ENCODE measurements around the gene ABCB11. TPM values are rescaled to one million over a fixed set of nuclear protein-coding genes. Genes with fewer than 3 reads are reported as not detected.

ABCB11 gene
- total and polyA plus RNA-seq, 3 experiments from 2014 or later, result not detected

DNA sequence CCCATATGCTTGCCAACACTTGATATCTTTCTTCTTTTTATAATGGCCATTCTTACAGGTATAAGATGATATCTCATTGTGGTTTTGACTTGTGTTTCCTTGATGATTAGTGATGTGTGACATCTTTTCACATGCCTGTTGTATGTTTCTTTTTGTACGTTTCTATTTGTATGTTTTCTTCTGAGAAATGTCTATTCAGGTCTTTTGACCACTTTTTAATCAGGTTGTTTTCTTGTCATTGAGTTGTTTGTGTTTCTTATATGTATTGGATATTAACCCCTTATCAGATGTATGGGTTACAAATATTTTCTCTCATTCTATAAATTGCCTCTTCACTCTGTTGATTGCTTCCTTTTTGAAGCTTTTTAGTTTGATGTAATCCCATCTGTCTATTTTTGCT lies 42.4 kb downstream of the ABCB11 start:
- peaks cover 0 to 2% of the 10 kb centered on the region in 2 donors for H3K27me3 Mint-ChIP-seq
- H3K27me3 ChIP-seq (ENCODE audit: insufficient read depth, low read length, poor library complexity, severe bottlenecking), result no peaks in the 10 kb centered on the region
- no peak overlapping the region for H3K4me3 ChIP-seq (ENCODE audit: low read length)
- H3K27ac ChIP-seq (ENCODE audit: low read depth, low read length), result no peak overlapping the region
- H3K4me1 ChIP-seq (ENCODE audit: insufficient read depth, low read length), result no peaks in the 10 kb centered on the region
- POLR2A ChIA-PET, result no interaction called here
- no peak overlapping the region for H3K4me3 Mint-ChIP-seq
- no peaks in the 10 kb centered on the region for H3K36me3 ChIP-seq (ENCODE audit: insufficient read depth, low read length)
- no peaks in the 10 kb centered on the region for H3K4me1 Mint-ChIP-seq
- no peak for DNase-seq
- no peak overlapping the region for H3K27ac Mint-ChIP-seq
- H3K36me3 Mint-ChIP-seq, result no peaks in the 10 kb centered on the region
- H3K9me3 ChIP-seq (ENCODE audit: low read length), result no peaks in the 10 kb centered on the region
- H3K9me3 Mint-ChIP-seq, result no peaks in the 10 kb centered on the region
- CTCF ChIA-PET, result no interaction called here

- no peaks in the 10 kb centered on the region for H3K9me3 Mint-ChIP-seq
- no peaks in the 10 kb centered on the region for H3K27me3 ChIP-seq (ENCODE audit: insufficient read depth, low read length, poor library complexity, severe bottlenecking)
- no peaks in the 10 kb centered on the region for H3K4me1 Mint-ChIP-seq
- H3K4me3 ChIP-seq (ENCODE audit: low read length), result no peak overlapping the region
- ChIA-PET CTCF (interaction anchor here (1.6 kb wide), 1 partner anchor 16 kb away, joined by 3 read pairs; no protein-coding TSS in a partner anchor), POLR2A (no interaction called here)
- peaks cover 0 to 2% of the 10 kb centered on the region in 2 donors for H3K27me3 Mint-ChIP-seq
- H3K27ac Mint-ChIP-seq, result no peak overlapping the region
- H3K4me1 ChIP-seq (ENCODE audit: insufficient read depth, low read length), result no peaks in the 10 kb centered on the region
- no peak overlapping the region for H3K4me3 Mint-ChIP-seq
- no peaks in the 10 kb centered on the region for H3K36me3 ChIP-seq (ENCODE audit: insufficient read depth, low read length)
- no peaks in the 10 kb centered on the region for H3K9me3 ChIP-seq (ENCODE audit: low read length)
- no peak overlapping the region for H3K27ac ChIP-seq (ENCODE audit: low read depth, low read length)
- no peak for DNase-seq
- H3K36me3 Mint-ChIP-seq, result no peaks in the 10 kb centered on the region
Measured at GRCh38 chr2:168986398-168986943, 44.7 kb downstream of the ABCB11 start.

DNA sequence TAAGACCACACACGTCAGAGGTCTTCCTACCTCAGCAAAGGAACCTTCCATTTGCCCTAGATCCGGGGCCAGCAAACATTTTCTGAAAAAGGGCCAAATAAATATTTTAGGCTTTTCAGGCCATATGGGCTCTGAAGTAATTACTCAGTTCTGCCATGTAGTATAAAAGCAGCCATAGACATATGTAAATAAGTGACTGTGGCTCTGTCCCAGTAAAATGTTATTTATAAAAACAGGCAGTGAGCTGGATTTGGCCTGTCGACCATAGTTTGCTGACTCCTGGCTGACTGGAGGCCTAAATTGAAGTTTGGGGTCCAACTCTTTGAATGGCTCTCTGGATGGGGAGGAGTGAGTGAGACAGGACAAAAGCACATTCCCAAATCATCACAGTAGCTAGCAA lies 49.5 kb downstream of the ABCB11 start:
- ChIA-PET POLR2A (no interaction called here), CTCF (no interaction called here)
- Mint-ChIP-seq H3K4me1 (no peaks in the 10 kb centered on the region), H3K27ac (no peak overlapping the region), H3K36me3 (no peaks in the 10 kb centered on the region), H3K4me3 (no peak overlapping the region), H3K27me3 (no peaks in the 10 kb centered on the region), H3K9me3 (peaks cover 0 to 1% (median 0%) of the 10 kb centered on the region in 5 donors)
- no peaks in the 10 kb centered on the region for H3K9me3 ChIP-seq (ENCODE audit: low read length)
- H3K4me1 ChIP-seq (ENCODE audit: insufficient read depth, low read length), result no peaks in the 10 kb centered on the region
- H3K27me3 ChIP-seq (ENCODE audit: insufficient read depth, low read length, poor library complexity, severe bottlenecking), result no peaks in the 10 kb centered on the region
- no peaks in the 10 kb centered on the region for H3K36me3 ChIP-seq (ENCODE audit: insufficient read depth, low read length)
- H3K4me3 ChIP-seq (ENCODE audit: low read length), result no peak overlapping the region
- no peak for DNase-seq
- no peak overlapping the region for H3K27ac ChIP-seq (ENCODE audit: low read depth, low read length)

GRCh38 chr2:168978461-168978861 lies 52.7 kb downstream of the ABCB11 start:
- H3K4me1 ChIP-seq (ENCODE audit: insufficient read depth, low read length), result no peaks in the 10 kb centered on the region
- Mint-ChIP-seq H3K4me1 (no peaks in the 10 kb centered on the region), H3K36me3 (no peaks in the 10 kb centered on the region), H3K27ac (no peak overlapping the region), H3K4me3 (no peak overlapping the region), H3K9me3 (peaks cover 0 to 1% (median 0%) of the 10 kb centered on the region in 5 donors), H3K27me3 (no peaks in the 10 kb centered on the region)
- H3K36me3 ChIP-seq (ENCODE audit: insufficient read depth, low read length), result no peaks in the 10 kb centered on the region
- no peak overlapping the region for H3K27ac ChIP-seq (ENCODE audit: low read depth, low read length)
- DNase-seq, result no peak
- ChIA-PET POLR2A (no interaction called here), CTCF (no interaction called here)
- H3K4me3 ChIP-seq (ENCODE audit: low read length), result no peak overlapping the region
- no peaks in the 10 kb centered on the region for H3K9me3 ChIP-seq (ENCODE audit: low read length)
- H3K27me3 ChIP-seq (ENCODE audit: insufficient read depth, low read length, poor library complexity, severe bottlenecking), result no peaks in the 10 kb centered on the region

- no peak for DNase-seq
- Mint-ChIP-seq H3K27me3 (no peaks in the 10 kb centered on the region), H3K4me3 (no peak overlapping the region), H3K36me3 (no peaks in the 10 kb centered on the region), H3K4me1 (no peaks in the 10 kb centered on the region), H3K9me3 (peaks cover 0 to 1% (median 0%) of the 10 kb centered on the region in 5 donors), H3K27ac (peak overlapping the region in 1 of 8 donors; percentile 33)
- no peaks in the 10 kb centered on the region for H3K4me1 ChIP-seq (ENCODE audit: insufficient read depth, low read length)
- H3K36me3 ChIP-seq (ENCODE audit: insufficient read depth, low read length), result no peaks in the 10 kb centered on the region
- POLR2A ChIA-PET, result interaction anchor here (0.7 kb wide), 1 partner anchor 865 kb away, joined by 12 read pairs; no protein-coding TSS in a partner anchor
- no peak overlapping the region for H3K4me3 ChIP-seq (ENCODE audit: low read length)
- no peaks in the 10 kb centered on the region for H3K27me3 ChIP-seq (ENCODE audit: insufficient read depth, low read length, poor library complexity, severe bottlenecking)
- no peaks in the 10 kb centered on the region for H3K9me3 ChIP-seq (ENCODE audit: low read length)
- CTCF ChIA-PET, result no interaction called here
- H3K27ac ChIP-seq (ENCODE audit: low read depth, low read length), result no peak overlapping the region
Measured at GRCh38 chr2:168977608-168978007, 53.5 kb downstream of the ABCB11 start.

DNA sequence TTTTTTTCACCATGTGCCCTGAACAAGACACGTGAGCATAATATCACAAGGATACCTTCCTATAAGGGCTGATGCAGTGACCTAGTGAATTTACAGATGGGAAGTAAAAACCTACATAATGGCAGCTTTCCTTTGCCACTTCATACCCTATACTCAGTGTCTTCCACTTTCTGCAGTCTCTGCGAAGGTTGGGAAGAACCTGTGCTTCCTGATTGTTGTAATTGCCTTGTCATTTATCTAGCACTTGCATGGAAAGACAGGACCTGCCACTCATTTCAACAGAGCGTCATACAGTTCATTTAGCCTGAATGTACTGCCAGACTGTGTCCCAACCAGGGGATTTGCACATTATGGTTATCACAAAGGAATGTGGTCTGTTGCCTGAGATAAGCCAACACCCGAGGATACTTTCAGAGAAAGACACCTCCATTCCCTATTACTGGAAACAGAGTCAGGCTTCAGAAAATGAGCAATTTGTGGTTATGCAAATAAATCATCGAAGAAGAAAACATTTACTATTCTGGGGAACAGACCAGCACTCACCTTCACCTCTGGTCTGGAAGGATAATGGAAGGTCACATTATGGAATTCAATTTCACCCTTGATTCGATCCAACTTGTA lies 55.0 kb downstream of the ABCB11 start:
- POLR2A ChIA-PET, result no interaction called here
- Mint-ChIP-seq H3K4me3 (no peak overlapping the region), H3K4me1 (no peaks in the 10 kb centered on the region), H3K9me3 (peaks cover 0 to 1% (median 0%) of the 10 kb centered on the region in 5 donors), H3K36me3 (no peaks in the 10 kb centered on the region), H3K27me3 (no peaks in the 10 kb centered on the region), H3K27ac (no peak overlapping the region)
- no peaks in the 10 kb centered on the region for H3K9me3 ChIP-seq (ENCODE audit: low read length)
- H3K27me3 ChIP-seq (ENCODE audit: insufficient read depth, low read length, poor library complexity, severe bottlenecking), result no peaks in the 10 kb centered on the region
- no peak overlapping the region for H3K4me3 ChIP-seq (ENCODE audit: low read length)
- no peak overlapping the region for H3K27ac ChIP-seq (ENCODE audit: low read depth, low read length)
- CTCF ChIA-PET, result no interaction called here
- H3K36me3 ChIP-seq (ENCODE audit: insufficient read depth, low read length), result no peaks in the 10 kb centered on the region
- no peak for DNase-seq
- H3K4me1 ChIP-seq (ENCODE audit: insufficient read depth, low read length), result no peaks in the 10 kb centered on the region

DNA sequence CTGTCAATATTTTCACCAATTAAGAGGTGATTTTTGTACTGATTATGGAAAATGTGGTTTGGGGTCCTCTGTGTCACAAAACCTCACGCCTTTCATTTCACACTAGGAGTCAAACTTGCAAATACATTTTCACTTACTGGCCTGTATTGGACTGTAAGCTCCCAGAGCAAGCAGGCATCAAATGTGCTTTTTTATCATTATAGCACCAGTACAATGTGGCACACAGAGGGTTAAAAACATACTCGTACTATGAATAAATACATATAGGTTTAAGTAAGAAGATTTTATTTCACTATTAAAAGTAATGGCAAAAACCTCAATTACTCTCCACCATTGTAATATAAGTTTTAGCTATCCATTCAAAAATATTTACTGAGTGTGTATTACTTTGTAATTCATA lies 56.7 kb downstream of the ABCB11 start:
- H3K27me3 Mint-ChIP-seq, result no peaks in the 10 kb centered on the region
- peaks cover 0 to 1% (median 0%) of the 10 kb centered on the region in 5 donors for H3K9me3 Mint-ChIP-seq

DNA sequence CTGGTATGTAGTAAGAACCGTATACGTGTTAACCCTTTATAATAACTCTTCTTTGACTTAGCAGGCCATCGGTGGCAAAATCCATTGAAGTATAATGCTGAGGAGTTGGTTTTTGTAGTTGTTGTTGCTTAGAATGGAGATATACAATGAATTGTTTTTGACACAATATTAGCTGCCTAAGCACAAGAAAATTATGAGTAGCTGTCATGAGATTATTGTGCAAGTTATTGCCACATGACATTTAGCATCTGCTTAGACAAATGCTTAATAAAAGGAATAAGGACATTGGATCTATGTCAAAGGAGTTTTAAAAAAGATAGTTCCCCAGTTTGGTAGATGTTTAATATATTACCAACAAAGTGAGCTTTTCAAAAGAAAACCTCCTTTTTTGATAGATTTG lies 59.9 kb downstream of the ABCB11 start:
- H3K27ac ChIP-seq (ENCODE audit: low read depth, low read length), result no peak overlapping the region
- Mint-ChIP-seq H3K27me3 (no peaks in the 10 kb centered on the region), H3K36me3 (no peaks in the 10 kb centered on the region), H3K4me3 (no peak overlapping the region), H3K27ac (no peak overlapping the region), H3K4me1 (peaks cover 0 to 2% (median 0%) of the 10 kb centered on the region in 3 donors), H3K9me3 (no peaks in the 10 kb centered on the region)
- H3K4me1 ChIP-seq (ENCODE audit: insufficient read depth, low read length), result no peaks in the 10 kb centered on the region
- H3K36me3 ChIP-seq (ENCODE audit: insufficient read depth, low read length), result no peaks in the 10 kb centered on the region
- H3K27me3 ChIP-seq (ENCODE audit: insufficient read depth, low read length, poor library complexity, severe bottlenecking), result no peaks in the 10 kb centered on the region
- CTCF ChIA-PET, result interaction anchor here (0.9 to 2.4 kb wide), 6 partner anchors 9 to 168 kb away, joined by 3 to 11 read pairs (median 4); no protein-coding TSS in a partner anchor
- no peak for DNase-seq
- POLR2A ChIA-PET, result no interaction called here
- no peaks in the 10 kb centered on the region for H3K9me3 ChIP-seq (ENCODE audit: low read length)
- H3K4me3 ChIP-seq (ENCODE audit: low read length), result no peak overlapping the region

More for the DNA sequence above, 56.7 kb downstream of the ABCB11 start:
- no peaks in the 10 kb centered on the region for H3K4me1 ChIP-seq (ENCODE audit: insufficient read depth, low read length)
- no peaks in the 10 kb centered on the region for H3K36me3 ChIP-seq (ENCODE audit: insufficient read depth, low read length)
- ChIA-PET CTCF (interaction anchor here (1.0 kb wide), 1 partner anchor 135 kb away, joined by 3 read pairs; no protein-coding TSS in a partner anchor), POLR2A (no interaction called here)
- H3K9me3 ChIP-seq (ENCODE audit: low read length), result no peaks in the 10 kb centered on the region
- no peaks in the 10 kb centered on the region for H3K27me3 ChIP-seq (ENCODE audit: insufficient read depth, low read length, poor library complexity, severe bottlenecking)
- no peak overlapping the region for H3K4me3 Mint-ChIP-seq
- H3K4me3 ChIP-seq (ENCODE audit: low read length), result no peak overlapping the region
- no peak overlapping the region for H3K27ac ChIP-seq (ENCODE audit: low read depth, low read length)
- H3K4me1 Mint-ChIP-seq, result no peaks in the 10 kb centered on the region
- DNase-seq, result no peak
- no peak overlapping the region for H3K27ac Mint-ChIP-seq
- no peaks in the 10 kb centered on the region for H3K36me3 Mint-ChIP-seq

Measured in CD8-positive, alpha-beta memory T cell (primary cell).